Type B pancreatic cell (in vitro differentiated cells): ENCODE results near the gene CRACR2A. TPM values are rescaled to one million over a fixed set of nuclear protein-coding genes. Genes with fewer than 3 reads are reported as not detected.

Experiments
- DNase-seq: peaks from one replicate; pipeline ENCODE4 v3.0.0; 2021; ENCODE audit warnings: mixed read lengths; ENCODE audit not compliant: unreplicated experiment; ENCODE audit errors: extremely low spot score
- H3K27ac Mint-ChIP-seq: 2 replicates; pipeline ENCODE4 v1.8.0; 2021; ENCODE audit warnings: mild to moderate bottlenecking, mixed read lengths
- H3K27me3 Mint-ChIP-seq: 2 replicates; pipeline ENCODE4 v1.8.0; 2021; ENCODE audit warnings: mixed read lengths
- H3K36me3 Mint-ChIP-seq: 2 replicates; pipeline ENCODE4 v1.8.0; 2021; ENCODE audit warnings: mixed read lengths
- H3K4me1 Mint-ChIP-seq: one replicate; pipeline ENCODE4 v1.8.0; 2021; ENCODE audit warnings: mixed read lengths; ENCODE audit not compliant: unreplicated experiment
- H3K4me3 Mint-ChIP-seq: 2 replicates; pipeline ENCODE4 v1.8.0; 2021; ENCODE audit warnings: mild to moderate bottlenecking, mixed read lengths
- H3K9me3 Mint-ChIP-seq: 2 replicates; pipeline ENCODE4 v1.8.0; 2021; ENCODE audit warnings: mixed read lengths
- total RNA-seq: library from RNA; stranded (reverse); gene quantifications from 2 replicates; pipeline ENCODE4 v1.2.1, GENCODE V29; 2021; ENCODE audit warnings: low replicate concordance
- TF ChIP-seq, protein P1 (sequence below): fragments of 200-600 bp; sonication (generic); conservative IDR thresholded peaks from 2 replicates; pipeline ENCODE4 v1.5.0; 2021; ENCODE audit warnings: antibody characterized with exemption, mild to moderate bottlenecking

The CRACR2A gene
- total RNA-seq, 1 donor from 2014 or later = 1.9 TPM

- H3K36me3 Mint-ChIP-seq = no peaks in the 10 kb centered on the region
- no peak for DNase-seq
- H3K4me1 Mint-ChIP-seq = no peaks in the 10 kb centered on the region
- TF ChIP-seq, protein P1, sequence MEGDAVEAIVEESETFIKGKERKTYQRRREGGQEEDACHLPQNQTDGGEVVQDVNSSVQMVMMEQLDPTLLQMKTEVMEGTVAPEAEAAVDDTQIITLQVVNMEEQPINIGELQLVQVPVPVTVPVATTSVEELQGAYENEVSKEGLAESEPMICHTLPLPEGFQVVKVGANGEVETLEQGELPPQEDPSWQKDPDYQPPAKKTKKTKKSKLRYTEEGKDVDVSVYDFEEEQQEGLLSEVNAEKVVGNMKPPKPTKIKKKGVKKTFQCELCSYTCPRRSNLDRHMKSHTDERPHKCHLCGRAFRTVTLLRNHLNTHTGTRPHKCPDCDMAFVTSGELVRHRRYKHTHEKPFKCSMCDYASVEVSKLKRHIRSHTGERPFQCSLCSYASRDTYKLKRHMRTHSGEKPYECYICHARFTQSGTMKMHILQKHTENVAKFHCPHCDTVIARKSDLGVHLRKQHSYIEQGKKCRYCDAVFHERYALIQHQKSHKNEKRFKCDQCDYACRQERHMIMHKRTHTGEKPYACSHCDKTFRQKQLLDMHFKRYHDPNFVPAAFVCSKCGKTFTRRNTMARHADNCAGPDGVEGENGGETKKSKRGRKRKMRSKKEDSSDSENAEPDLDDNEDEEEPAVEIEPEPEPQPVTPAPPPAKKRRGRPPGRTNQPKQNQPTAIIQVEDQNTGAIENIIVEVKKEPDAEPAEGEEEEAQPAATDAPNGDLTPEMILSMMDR = no peak
- no peaks in the 10 kb centered on the region for H3K9me3 Mint-ChIP-seq
- H3K27me3 Mint-ChIP-seq = peaks cover 44% of the 10 kb centered on the region
- H3K27ac Mint-ChIP-seq = no peak overlapping the region
- no peak overlapping the region for H3K4me3 Mint-ChIP-seq
Measured at GRCh38 chr12:3578557-3578956, 174.4 kb downstream of the CRACR2A start.

DNA sequence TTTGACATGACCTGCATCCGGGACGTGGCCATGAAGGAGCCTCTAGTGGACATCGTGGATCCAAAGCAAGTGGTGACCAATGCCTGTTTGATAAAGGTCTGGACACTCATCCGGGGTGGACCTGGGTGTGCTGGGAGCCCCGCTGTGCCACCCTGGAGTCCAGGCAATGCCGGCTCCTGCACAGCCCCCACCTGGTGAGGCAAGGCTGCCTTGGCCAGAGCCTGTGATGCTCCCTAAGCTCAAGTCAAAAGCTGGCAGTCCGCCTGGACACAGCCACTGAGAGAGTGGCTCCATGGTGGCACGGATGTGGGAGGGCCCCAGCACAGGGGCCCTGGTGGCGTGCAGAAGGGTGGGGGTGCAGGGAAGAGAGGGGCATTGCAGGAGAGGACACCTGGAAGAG, 176.0 kb downstream of the CRACR2A start:
- H3K9me3 Mint-ChIP-seq = no peaks in the 10 kb centered on the region
- no peak overlapping the region for H3K4me3 Mint-ChIP-seq
- H3K27me3 Mint-ChIP-seq = peaks cover 42% of the 10 kb centered on the region
- H3K36me3 Mint-ChIP-seq = no peaks in the 10 kb centered on the region
- TF ChIP-seq, protein P1 = no peak
- no peaks in the 10 kb centered on the region for H3K4me1 Mint-ChIP-seq
- DNase-seq = no peak
- no peak overlapping the region for H3K27ac Mint-ChIP-seq

GRCh38 chr12:3574986-3575385, 177.9 kb downstream of the CRACR2A start:
- peaks cover 41% of the 10 kb centered on the region for H3K27me3 Mint-ChIP-seq
- no peak overlapping the region for H3K27ac Mint-ChIP-seq
- TF ChIP-seq, protein P1 = no peak
- no peak overlapping the region for H3K4me3 Mint-ChIP-seq
- H3K4me1 Mint-ChIP-seq = no peaks in the 10 kb centered on the region
- H3K36me3 Mint-ChIP-seq = no peaks in the 10 kb centered on the region
- no peaks in the 10 kb centered on the region for H3K9me3 Mint-ChIP-seq
- DNase-seq = no peak

- TF ChIP-seq, protein P1 = no peak
- Mint-ChIP-seq H3K4me1 (no peaks in the 10 kb centered on the region), H3K27me3 (peaks cover 36% of the 10 kb centered on the region), H3K36me3 (no peaks in the 10 kb centered on the region), H3K9me3 (no peaks in the 10 kb centered on the region), H3K27ac (peak overlapping the region; percentile 13), H3K4me3 (no peak overlapping the region)
- DNase-seq = no peak
Measured at GRCh38 chr12:3572560-3572959, 180.3 kb downstream of the CRACR2A start.

- DNase-seq = no peak
- no peaks in the 10 kb centered on the region for H3K36me3 Mint-ChIP-seq
- TF ChIP-seq, protein P1 = no peak
- H3K27me3 Mint-ChIP-seq = peaks cover 32% of the 10 kb centered on the region
- H3K4me3 Mint-ChIP-seq = no peak overlapping the region
- no peaks in the 10 kb centered on the region for H3K4me1 Mint-ChIP-seq
- peak overlapping the region; percentile 96 for H3K27ac Mint-ChIP-seq
- H3K9me3 Mint-ChIP-seq = no peaks in the 10 kb centered on the region
Measured at GRCh38 chr12:3571724-3572123, 181.2 kb downstream of the CRACR2A start.

DNA sequence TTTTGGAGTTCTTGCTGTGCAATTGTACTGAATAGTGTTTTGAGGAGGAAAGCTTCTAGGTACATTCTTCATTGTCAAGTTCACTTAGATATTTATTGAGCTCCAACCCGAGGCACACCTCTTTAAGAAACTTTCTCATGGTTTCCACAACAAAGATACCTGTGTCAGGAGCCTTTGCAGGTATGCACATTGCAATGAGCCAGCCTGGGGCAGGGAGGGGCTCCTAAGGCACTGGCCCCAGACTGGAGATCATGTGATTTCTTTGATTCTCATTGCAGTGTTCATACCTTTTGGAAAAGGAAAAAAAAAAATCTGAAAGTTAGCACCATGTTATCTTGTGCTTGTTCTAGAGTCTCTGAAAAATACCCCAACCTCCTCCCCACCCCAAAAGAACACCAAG, 181.6 kb downstream of the CRACR2A start:
- H3K4me3 Mint-ChIP-seq = peak overlapping the region; percentile 54
- DNase-seq = no peak
- H3K9me3 Mint-ChIP-seq = no peaks in the 10 kb centered on the region
- TF ChIP-seq, protein P1 = no peak
- H3K27me3 Mint-ChIP-seq = peaks cover 31% of the 10 kb centered on the region
- H3K36me3 Mint-ChIP-seq = no peaks in the 10 kb centered on the region
- peak overlapping the region; percentile 96 for H3K27ac Mint-ChIP-seq
- H3K4me1 Mint-ChIP-seq = no peaks in the 10 kb centered on the region
